Fibroblast of peridontal ligament (primary cell): Measurements from ENCODE around the gene NAALADL2.
"Not testable (repeated sequence)": the region's sequence is repeated elsewhere in the genome, so short reads cannot be mapped to it uniquely, and the experiment has no call there.

Source experiments
- DNase-seq: peaks from one replicate; pipeline ENCODE4 v3.0.0-alpha.2; 2010; ENCODE audit errors: extremely low read depth

Gene NAALADL2

DNA sequence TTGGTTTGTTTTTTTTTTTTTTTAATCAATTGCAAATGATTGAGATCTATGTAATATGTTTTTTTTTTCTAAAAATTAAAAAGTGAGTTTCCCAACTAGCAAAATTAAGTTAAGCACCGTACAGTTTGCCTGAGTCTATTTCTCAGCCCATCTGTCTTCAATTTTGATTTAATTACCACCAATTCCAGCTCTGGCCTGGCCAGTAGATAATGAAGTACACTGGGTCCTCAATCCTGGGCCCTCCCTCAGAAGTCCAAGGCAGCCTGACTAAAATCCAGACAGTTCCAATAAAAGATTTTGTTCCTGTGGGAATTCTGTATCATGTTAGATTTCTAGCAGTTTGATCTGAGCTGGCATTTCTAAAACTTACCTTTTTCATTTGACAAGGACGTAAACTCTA is 887.2 kb downstream of the NAALADL2 start:
- DNase-seq = peak; percentile 14

DNA sequence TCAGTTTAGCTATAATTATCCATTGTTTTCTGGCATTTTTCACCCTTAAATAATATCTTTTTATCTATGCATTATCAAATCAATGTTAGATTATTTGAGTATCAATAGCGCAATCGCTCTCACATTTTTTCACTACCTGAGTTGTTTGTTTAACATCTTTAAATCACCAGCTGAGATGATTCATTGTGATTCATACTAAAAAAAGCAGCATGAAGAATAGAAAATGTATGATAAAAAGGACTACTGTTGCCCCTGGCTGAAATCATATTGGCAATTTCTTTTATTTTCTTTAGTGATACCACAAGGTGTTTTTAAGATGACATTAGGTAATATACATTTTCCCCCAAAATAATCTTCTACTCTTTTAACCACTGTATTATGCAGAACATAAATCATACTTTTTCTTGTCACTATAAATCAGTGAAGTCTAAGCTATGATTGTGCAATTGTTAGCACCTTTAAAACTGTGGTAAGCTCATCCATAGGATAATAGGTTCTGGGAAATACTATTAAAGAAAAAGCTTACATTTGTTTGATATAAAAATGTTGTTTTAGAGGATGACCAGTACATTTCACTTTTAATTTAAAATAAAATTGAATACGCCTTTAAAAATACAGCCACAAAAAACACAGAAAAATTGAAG is 889.1 kb downstream of the NAALADL2 start:
- no peak for DNase-seq

DNA sequence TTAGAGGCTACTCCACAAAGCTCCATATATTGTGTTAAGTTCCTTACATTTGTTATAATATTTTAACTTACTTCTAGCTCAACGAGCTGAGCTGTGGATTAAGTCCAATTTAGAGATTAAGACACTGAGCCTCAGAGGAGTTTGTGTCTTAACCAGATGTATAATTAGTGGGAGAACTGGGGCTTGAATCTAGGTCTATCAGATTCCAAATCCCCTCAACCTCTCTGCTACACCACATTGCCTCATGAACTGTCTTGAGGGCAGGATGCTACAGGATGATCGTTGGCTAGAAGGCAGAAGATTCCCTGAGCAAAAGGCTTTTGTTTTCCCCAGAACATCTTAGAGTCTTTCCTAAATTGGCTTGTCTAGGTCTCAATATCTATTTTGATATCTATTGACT is 890.8 kb downstream of the NAALADL2 start:
- DNase-seq = no peak

DNA sequence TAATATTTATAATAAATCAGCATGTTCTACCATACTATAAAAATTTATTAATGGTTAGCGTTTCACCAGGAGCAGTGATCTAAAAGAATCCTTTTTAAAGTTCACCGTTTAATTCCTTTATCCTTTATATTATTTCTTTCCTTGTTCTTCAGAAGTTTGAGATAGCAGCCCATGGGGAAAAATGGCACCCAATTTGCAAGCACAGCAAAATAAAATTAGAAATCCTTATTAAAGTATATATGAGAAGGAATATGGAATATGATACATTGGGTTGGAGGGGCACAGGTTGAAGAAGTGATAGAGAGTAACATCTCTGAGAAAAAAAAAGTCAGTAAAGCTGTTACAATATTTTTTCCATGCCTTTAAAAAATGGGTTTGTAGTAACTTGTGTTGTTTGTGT is 892.0 kb downstream of the NAALADL2 start:
- DNase-seq = no peak

DNA sequence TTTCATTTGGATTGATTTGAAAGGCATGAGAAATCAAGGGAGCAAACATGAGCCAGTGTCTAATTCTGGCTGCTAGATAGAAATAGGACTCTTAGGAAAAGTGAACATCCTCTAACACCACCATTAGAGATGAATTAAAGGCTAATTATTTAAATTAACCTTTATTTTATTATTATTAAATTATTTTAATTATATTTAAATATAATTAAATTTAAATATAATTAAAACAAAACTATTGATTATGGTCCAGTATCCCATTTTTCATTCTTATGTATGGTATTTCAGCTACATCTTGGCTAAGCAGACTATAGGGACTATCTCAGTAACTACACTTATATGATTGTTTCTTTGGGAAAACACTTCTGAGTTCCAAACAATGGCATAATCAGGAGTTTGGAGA is 904.8 kb downstream of the NAALADL2 start:
- DNase-seq = no peak

DNA sequence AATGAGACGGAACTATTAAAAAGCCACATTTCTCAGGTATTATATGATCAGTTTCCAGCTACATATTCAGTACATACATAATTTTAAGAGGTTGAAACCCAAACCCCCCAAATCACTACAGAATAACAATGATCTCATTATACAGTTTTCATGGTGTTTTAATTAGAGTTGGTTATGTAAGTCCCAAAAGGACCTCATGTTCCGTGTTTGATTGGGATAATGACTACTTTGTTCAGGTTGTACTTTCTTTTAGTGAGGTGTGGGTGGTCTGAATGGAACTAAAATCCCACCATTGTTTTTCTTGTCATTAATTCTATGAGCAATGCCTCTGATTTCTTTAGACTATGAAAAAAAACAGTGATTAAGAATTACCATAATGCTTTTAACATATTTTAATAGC is 905.6 kb downstream of the NAALADL2 start:
- DNase-seq = no peak

DNA sequence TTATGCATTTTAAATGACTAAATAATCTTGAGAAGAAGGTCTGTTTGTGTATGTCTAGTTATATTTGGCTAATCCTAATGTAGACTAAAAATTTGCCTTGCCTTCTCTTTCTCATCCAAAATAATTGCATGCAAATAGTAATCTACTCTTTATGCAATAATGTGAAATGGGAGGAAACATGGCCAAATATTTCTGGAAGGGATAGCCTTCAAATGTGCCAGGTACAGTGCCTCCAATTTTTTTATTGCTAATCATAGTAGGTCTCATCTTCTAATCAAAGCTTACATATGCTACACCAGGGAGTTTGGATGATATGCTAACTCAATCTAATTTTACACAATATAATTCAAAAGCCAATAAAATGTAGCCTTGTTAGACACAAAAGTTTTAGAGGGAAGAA is 911.3 kb downstream of the NAALADL2 start:
- DNase-seq = no peak

DNA sequence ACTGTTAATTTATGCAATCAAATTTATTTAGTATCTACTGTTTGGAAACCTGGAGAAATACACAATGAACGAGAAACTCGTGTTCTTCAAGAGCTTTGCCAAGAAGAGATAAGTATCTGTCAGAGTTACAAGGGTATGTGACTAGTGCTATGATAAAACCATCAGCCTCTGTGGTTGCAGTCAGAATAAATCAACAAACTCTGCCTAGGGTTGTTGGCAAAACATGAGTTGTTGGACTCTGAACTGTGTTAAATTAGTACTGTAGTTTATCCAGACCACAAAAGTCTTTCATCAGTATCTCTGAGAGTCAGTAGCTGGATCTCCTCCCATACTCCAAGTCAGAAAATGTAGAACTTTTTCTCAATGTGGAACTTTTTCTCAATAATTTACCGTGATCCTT is 918.4 kb downstream of the NAALADL2 start:
- DNase-seq = peak; percentile 90

DNA sequence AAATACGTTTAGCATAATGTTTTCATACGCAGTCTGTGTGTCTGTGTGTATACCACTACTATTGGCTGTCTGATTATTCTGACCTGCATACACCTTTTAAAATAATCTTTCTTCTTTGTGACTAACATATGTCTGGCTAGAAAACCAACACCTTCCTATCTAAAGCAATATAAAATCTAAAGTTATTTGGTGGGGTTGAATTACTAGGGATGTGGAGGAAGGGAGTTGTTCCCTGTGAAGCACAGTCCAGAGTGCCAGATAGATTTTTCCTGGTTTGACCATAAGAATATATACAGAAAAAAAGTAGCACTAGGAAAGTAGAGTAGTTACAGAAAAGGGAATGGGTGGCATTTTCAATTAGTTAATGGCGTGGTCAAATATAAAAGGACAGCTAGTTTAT is 918.8 kb downstream of the NAALADL2 start:
- no peak for DNase-seq

DNA sequence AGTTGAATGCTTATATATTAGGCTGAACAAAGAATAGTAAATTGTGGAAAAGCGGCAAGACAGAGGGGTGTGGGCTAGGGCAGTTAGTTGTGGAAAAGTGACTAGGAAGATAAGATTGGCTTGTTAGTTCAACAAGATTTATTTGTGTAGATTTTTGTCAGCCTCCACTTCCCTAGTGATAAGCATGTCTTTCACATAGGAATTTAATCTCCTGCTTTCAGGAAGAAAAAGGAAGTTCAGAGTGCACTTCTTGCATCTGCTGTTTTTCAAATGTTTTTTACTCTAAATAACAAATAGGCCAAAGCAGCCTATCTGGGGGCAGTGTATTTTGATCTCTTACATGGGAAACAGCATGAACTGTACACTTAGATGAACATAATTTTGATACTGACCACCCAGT is 919.9 kb downstream of the NAALADL2 start:
- DNase-seq = no peak

DNA sequence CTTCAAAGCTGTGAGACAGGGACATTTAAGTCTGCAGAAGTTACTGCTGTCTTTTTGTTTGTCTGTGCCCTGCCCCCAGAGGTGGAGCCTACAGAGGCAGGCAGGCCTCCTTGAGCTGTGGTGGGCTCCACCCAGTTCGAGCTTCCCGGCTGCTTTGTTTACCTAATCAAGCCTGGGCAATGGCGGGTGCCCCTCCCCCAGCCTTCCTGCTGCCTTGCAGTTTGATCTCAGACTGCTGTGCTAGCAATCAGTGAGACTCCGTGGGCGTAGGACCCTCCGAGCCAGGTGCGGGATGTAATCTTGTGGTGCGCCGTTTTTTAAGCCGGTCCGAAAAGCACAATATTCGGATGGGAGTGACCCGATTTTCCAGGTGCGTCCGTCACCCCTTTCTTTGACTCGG is 928.0 kb downstream of the NAALADL2 start:
- DNase-seq = not testable (repeated sequence)

DNA sequence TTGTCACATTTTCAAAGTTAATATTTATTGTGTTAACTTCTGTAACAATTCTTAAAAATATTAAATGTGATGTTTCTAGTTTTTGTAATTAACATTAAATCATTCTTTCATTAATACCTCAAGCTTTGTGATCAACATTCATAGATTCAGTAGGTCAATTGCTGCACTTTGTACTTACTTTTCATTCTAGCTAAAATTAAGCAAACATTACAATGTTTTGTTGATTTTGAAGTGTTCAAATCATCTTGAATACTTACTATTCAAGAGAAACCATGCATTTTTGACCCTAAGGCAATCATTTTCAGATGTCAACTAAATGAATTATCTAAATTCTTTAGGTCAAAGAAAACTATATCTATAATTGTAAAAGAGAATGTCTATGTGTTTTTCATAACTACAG is 933.1 kb downstream of the NAALADL2 start:
- no peak for DNase-seq

DNA sequence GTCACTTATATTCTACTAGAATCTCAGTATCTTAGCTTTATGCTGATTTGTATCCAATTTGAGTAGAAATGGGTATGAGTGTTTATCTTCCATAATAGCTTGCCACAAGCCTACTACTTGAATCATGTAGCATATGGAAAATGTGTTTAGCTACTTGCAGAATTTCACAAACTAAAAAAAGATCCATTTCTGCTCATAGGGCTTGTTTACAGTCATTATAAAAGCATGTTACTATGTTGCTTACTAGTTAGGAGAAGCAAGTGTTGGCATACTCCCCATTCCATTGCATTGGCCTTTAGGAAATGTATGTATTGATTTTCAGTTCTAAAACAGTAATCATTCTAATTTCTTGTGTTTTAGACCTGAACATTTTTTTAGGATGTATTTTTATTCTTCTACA is 939.2 kb downstream of the NAALADL2 start:
- DNase-seq = peak; percentile 23

DNA sequence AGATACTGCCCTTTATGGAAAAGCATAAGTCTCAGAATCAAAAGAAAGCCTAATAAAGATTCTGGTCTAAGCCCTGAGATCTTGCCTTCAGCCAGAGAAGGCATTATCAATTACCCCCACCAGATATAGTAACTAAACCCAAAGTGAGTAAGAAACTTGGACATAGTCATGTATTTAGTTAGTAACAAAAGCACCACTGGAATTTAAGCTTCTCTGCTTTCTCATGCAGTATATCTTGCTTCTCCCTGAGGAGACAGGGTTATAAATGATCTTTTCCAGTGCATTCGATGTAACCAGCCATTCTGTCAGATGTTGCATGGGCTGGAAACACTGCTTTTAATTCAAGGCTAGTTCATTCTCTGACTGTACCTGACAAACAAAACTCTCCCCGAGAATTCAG is 946.7 kb downstream of the NAALADL2 start:
- DNase-seq = peak; percentile 72

DNA sequence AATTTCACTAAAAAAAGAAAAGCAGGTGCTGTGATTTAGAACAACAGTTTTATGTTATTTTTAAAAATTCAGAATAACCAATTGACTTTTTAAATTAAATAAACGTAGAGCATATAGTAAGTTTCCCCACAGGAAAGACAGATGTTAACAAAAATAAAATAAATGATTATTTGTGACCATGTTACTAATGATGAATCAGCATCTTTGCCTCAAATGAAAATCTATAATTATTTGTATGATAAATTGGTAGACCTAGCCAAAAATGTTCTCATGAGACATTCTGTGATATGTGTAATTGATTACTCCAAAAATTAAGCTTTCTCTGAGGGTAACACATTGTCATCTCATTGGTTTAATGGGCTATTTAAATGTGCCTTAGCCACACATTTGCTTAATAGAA is 948.0 kb downstream of the NAALADL2 start:
- DNase-seq = no peak

DNA sequence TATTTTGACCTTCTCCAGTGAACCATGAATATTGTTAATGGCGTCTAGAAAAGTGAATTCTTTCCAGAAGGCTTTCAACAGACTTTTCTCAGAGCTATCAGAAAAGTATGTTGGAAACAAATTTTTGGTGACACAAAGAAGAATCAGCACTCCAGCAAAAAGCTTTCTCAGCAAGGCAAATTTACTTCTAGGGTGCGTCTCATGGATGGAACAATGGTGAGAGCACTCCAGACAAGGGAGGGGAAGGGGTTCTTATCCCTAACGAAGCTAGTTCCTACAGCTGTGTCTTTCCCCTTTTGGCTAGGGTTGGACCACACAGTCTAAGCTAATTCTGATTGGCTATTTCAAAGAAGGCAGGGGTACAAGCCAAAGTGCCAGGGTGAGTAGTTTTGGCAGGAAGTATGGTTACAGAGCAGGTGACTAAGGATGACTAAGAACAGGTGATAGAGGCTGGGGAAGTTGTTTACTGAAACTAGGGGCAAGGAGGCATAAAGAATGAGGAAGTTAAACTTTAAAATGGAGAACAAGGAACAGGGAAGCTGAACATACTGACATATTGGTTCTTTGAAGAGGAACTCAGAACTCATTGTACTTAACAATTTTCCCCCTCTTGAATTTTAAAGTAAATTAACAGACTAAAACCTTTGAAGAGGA is 959.8 kb downstream of the NAALADL2 start:
- no peak for DNase-seq

DNA sequence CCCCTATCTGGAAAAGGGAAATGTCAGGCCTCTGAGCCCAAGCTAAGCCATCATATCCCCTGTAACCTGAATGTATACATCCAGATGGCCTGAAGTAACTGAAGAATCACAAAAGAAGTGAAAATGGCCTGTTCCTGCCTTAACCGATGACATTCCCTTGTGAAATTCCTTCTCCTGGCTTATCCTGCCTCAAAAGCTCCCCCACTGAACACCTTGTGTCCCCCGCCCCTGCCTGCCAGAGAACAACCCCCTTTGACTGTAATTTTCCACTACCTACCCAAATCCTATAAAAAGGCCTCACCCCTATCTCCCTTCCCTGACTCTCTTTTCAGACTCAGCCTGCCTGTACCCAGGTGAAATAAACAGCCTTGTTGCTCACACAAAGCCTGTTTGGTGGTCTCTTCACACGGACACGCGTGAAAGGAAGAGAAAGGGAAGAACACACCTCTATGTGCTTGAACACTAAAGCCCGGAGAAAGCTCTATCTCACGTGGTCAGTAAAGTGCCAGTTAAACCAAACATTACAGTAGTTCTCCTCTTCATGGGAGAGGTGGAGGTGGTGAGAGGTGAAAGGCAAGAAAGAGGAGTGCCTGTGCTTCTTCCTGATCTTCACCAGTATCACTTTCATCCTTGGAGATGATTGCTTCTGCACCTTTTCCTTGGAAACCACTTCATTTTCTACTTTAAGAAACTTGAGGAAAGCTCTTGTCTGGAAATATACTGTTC is 963.8 kb downstream of the NAALADL2 start:
- DNase-seq = not testable (repeated sequence)

DNA sequence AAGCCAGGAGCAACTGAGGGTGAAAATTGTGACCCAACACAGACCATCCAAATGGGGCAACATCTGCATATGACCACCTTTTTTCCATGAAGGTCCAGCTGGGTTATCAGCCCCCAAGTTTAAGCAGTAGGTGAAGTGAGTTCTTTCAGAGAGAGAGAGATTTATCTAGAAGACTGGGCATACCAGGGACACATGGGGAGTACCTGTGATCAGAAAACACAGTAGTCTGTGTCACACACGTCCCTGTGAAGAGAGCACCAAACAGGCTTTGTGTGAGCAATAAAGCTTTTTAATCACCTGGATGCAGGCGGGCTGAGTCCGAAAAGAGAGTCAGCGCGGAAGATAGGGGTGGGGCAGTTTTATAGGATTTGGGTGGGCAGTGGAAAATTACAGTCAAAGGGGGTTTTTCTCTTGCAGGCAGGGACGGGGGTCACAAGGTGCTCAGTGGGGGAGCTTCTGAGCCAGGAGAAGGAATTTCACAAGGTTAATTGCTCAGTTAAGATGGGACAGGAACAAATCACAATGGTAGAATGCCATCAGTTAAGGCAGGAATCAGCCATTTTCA is 966.0 kb downstream of the NAALADL2 start:
- DNase-seq = not testable (repeated sequence)

DNA sequence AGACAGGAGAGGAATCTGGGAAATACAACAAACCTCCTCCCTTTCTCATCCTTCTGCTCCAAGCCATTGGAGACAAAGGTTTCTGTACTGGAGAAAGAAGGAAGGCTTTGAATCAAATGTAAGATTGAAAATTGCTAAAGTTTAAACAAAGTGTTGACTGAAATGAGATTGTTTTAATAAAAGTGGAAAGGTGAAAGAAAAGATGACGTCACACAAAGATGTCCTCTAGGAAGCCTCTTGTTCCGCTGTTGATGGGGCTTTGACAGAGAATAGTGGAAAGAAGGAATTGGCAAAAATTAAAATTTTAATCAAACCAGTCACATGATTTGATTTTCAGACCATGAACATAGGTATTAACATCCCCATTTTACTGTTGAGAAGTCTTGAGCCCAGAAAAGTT is 967.6 kb downstream of the NAALADL2 start:
- DNase-seq = no peak

DNA sequence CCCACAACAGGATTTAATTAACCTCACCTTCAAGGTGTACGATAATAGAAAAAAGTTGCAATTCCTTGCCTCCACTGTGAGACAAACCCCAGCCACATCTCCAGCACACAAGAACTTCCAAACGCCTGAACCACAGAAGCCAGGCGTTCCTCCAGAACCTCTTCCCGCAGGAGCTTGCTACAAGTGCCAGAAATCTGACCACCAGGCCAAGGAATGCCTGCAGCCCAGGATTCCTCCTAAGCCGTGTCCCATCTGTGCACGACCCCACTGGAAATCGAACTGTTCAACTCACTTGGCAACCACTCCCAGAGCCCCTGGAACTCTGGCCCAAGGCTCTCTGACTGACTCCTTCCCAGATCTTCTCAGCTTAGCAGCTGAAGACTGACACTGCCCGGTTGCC is 970.7 kb downstream of the NAALADL2 start:
- peak; percentile 68 for DNase-seq

DNA sequence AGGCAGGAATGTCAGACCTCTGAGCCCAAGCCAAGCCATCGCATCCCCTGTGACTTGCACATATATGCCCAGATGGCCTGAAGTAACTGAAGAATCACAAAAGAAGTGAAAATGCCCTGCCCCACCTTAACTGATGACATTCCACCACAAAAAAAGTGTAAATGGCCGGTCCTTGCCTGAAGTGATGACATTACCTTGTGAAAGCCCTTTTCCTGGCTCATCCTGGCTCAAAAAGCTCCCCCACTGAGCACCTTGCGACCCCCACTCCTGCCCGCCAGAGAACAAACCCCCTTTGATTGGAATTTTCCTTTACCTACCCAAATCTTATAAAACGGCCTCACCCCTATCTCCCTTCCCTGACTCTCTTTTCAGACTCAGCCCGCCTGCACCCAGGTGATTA is 976.6 kb downstream of the NAALADL2 start:
- DNase-seq = not testable (repeated sequence)

DNA sequence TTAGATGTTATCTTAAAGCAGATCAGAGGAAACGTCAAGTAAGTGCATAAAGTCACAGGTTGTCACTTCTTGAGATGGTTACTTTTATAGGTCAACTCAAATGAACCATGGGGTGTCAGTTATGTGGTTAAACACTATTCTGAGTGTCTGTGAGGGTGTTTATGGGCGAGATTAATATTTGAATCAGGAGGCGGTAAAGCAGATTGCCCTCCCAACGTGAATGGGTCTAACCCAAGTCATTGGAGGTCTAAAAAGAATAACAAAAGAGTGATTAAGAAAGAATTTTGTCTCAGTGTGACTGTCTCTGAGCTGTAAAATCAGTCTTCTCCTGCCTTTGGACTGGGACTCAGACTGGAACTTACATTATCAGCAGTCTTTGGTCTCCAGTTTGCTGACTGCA is 977.5 kb downstream of the NAALADL2 start:
- DNase-seq = no peak

DNA sequence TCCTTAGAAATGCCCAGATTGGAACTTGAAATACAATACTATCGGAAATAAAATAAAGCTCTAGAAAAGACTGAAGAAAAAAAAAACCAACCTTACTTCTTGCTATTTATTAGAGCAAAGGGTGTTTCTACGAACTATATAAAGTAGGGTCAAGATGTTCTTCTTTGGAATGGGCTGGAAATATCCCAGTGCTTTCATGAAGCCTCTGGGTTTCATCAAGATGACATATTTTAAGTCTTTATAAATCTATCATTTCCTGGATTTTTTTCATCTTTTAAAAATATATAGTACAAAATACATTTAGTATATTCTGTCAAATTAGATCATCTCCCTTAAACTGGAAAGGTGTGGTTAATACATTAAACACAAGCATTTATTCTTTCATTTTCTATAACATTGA is 978.8 kb downstream of the NAALADL2 start:
- no peak for DNase-seq
